Hepatocyte (in vitro differentiated cells): Measurements from ENCODE around the gene TBC1D20.

Source experiments
- EZH2 ChIP-seq: fragments of 200-600 bp; sonication (generic); IDR thresholded peaks from 2 replicates; pipeline ENCODE4 v1.6.1; 2016; ENCODE audit warnings: antibody characterized with exemption, mild to moderate bottlenecking, borderline replicate concordance
- TF ChIP-seq, protein P1 (sequence below): fragments of 200-600 bp; sonication (generic); IDR thresholded peaks from 2 replicates; pipeline ENCODE4 v1.5.1; 2016; ENCODE audit warnings: antibody characterized with exemption, mild to moderate bottlenecking; ENCODE audit not compliant: poor library complexity

DNA sequence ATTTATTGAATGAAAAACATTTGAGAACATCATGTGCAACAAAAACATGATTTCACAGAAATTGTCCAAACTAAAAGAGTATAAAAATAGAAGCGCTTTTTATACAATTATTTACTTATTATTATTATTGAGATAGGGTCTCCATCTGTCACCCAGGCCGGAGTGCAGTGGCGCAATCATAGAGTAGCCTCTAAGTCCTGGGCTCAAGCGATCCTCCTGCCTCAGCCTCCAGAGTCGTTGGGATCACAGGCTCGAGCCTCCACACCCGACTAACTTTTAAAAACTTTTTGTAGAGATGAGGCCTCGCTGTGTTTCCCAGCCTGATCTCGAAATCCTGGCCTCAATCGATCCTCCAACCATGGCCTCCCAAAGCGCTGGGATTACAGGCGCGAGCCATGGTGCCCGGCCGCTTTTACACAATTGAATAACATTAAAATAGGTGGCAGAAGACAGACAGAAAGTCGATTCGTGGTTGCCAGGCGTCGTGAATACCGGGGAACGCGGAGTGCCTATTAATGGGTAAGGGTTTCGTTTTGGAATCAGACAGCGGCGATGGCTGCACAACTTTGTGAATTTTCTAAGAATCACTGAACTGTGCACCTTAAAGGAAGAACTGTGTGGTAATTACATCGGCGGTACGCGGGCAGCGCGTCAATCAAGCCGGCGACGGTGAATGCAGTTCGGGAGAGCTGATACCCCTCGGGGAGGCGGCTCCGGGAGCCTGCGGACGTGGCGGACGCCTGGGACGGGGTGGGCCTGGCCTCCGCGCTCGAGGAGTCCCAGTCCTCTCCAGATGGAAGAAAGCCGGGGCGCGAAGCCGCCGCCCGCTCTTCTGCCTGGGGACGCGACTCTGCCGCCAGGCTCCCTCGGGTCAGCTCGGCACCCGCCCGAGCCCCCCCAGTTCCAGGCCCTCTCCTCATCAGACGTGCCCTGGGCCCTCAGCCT, 807 bp downstream of the TBC1D20 start:
- TF ChIP-seq, protein P1, sequence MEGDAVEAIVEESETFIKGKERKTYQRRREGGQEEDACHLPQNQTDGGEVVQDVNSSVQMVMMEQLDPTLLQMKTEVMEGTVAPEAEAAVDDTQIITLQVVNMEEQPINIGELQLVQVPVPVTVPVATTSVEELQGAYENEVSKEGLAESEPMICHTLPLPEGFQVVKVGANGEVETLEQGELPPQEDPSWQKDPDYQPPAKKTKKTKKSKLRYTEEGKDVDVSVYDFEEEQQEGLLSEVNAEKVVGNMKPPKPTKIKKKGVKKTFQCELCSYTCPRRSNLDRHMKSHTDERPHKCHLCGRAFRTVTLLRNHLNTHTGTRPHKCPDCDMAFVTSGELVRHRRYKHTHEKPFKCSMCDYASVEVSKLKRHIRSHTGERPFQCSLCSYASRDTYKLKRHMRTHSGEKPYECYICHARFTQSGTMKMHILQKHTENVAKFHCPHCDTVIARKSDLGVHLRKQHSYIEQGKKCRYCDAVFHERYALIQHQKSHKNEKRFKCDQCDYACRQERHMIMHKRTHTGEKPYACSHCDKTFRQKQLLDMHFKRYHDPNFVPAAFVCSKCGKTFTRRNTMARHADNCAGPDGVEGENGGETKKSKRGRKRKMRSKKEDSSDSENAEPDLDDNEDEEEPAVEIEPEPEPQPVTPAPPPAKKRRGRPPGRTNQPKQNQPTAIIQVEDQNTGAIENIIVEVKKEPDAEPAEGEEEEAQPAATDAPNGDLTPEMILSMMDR, result no peak
- no peak for TF ChIP-seq EZH2
